Measurements from ENCODE around the gene TMEM132C. TPM values are rescaled to one million over a fixed set of nuclear protein-coding genes. Genes with fewer than 3 reads are reported as not detected.

Gene TMEM132C
- total and polyA plus RNA-seq, 11 donors: 0.05 to 5.9 (median 0.85) TPM

DNA sequence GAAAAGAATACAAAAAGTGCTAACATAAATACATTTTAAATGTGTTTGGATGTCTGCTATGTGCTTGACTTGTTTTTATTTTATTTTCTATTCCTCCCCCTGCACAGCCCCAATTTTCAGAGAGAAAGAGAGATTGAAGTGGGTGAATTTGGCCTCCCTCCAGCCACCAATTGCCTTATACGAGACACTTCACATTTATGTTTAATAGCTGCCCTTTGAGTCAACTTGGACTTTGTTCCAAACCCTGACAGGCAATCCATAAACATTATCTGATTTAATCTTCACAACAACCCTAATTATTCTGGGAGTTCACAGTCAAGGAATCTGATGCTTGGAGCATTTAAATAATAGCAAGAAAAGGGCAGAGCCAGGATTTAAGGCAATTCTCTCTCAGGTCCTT lies 395.1 kb downstream of the TMEM132C start:
- TF ChIP-seq, protein P1, sequence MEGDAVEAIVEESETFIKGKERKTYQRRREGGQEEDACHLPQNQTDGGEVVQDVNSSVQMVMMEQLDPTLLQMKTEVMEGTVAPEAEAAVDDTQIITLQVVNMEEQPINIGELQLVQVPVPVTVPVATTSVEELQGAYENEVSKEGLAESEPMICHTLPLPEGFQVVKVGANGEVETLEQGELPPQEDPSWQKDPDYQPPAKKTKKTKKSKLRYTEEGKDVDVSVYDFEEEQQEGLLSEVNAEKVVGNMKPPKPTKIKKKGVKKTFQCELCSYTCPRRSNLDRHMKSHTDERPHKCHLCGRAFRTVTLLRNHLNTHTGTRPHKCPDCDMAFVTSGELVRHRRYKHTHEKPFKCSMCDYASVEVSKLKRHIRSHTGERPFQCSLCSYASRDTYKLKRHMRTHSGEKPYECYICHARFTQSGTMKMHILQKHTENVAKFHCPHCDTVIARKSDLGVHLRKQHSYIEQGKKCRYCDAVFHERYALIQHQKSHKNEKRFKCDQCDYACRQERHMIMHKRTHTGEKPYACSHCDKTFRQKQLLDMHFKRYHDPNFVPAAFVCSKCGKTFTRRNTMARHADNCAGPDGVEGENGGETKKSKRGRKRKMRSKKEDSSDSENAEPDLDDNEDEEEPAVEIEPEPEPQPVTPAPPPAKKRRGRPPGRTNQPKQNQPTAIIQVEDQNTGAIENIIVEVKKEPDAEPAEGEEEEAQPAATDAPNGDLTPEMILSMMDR (IDR thresholded peaks at IDR 0.05): no peak
- no peak for TF ChIP-seq POLR2A (IDR thresholded peaks at IDR 0.05)
- no peaks in the 10 kb centered on the region for H3K4me1 ChIP-seq
- no peaks in the 10 kb centered on the region for H3K27me3 ChIP-seq
- DNase-seq: no peak
- H3K9me3 ChIP-seq: peaks cover 0 to 10% (median 0%) of the 10 kb centered on the region in 12 donors
- WGBS, 4 donors: 30 to 59% (median 51%) methylated on average over 1 of the region's 1 CpG
- no peak for ATAC-seq
- intact Hi-C loops (cut with DNase I): no loop called here
- H3K27ac ChIP-seq: no peak overlapping the region
- H3K4me3 ChIP-seq: no peak overlapping the region
- no peaks in the 10 kb centered on the region for H3K36me3 ChIP-seq

DNA sequence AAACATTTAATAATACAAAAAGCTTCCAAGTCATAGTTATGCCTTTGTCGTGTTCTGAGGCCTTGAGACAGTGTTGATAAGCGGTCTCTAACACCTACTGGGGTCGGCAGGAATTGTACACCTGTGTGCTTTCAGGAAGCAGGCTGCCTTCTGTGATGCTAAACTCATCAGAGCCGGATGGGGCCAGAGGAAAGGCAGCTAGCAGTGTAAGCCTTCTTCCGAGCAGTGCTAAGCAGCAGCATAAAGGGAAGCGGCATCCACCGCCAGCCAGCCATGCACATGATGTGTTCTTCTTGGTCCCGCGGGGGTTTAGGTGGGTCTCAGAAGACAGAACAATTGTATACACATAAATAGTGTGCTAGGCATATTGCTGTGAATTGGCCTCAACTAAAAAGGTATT lies 397.5 kb downstream of the TMEM132C start:
- ATAC-seq: no peak
- Histone ChIP-seq H3K27me3 (no peaks in the 10 kb centered on the region), H3K4me1 (no peaks in the 10 kb centered on the region), H3K4me3 (no peak overlapping the region), H3K9me3 (peaks cover 0 to 10% (median 0%) of the 10 kb centered on the region in 12 donors), H3K36me3 (no peaks in the 10 kb centered on the region), H3K27ac (no peak overlapping the region)
- DNase-seq: no peak
- 78 to 85% (median 84%) methylated on average over 9 of the region's 9 CpGs for WGBS, 4 donors
- TF ChIP-seq POLR2A (IDR thresholded peaks at IDR 0.05): no peak
- TF ChIP-seq, protein P1 (IDR thresholded peaks at IDR 0.05): no peak
- intact Hi-C loops (cut with DNase I): no loop called here

DNA sequence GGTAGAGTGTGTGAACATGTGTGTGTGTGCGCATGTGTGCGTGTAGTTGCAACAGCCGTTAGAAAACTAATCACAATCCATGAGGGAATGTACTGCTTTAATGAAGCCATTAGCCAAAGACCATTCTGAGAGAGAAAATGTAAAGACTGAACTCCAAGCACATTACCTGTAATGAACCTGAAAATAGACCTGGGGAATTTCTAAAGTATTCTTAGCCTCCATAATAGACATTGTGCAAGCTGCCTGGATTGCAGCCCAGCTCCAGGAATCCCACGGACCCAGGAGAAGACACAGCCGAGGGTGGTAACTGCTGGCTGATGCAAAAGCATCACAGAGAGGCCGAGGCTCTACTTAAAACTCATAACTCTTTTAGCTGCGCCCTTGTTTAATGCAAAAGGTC lies 400.2 kb downstream of the TMEM132C start:
- Histone ChIP-seq H3K36me3 (no peaks in the 10 kb centered on the region), H3K4me1 (no peaks in the 10 kb centered on the region), H3K4me3 (no peak overlapping the region), H3K27me3 (no peaks in the 10 kb centered on the region), H3K27ac (no peak overlapping the region), H3K9me3 (peaks cover 0 to 10% (median 0%) of the 10 kb centered on the region in 12 donors)
- 80 to 88% (median 83%) methylated on average over 7 of the region's 7 CpGs for WGBS, 4 donors
- DNase-seq (no peak), ATAC-seq (no peak)
- TF ChIP-seq, protein P1 (IDR thresholded peaks at IDR 0.05): no peak
- no peak for TF ChIP-seq POLR2A (IDR thresholded peaks at IDR 0.05)
- intact Hi-C loops (cut with DNase I): no loop called here

DNA sequence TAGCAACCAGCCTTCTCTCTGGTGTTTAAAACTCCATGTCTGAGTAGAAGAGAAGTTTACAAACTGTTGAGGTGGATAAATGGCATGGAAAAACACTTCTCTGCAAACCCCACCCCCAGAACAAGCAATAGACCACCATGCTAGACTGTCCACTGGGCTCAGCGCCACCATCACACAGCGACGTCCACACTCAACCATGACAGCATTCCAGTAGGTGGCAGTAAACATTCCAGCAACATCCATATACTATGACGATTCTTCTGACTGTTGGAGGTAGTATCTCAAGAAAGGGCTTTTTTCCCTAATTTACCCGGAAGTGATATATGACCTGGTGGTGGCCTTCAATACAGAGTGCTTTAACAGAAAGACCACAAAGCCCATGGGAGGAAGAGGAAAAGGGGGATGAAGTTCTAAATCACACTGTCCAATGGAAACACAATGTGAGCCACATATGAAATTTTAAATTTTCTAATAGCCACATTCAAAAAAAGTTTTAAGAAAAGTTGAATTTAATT lies 404.6 kb downstream of the TMEM132C start:
- H3K27me3 ChIP-seq: no peaks in the 10 kb centered on the region
- no peaks in the 10 kb centered on the region for H3K36me3 ChIP-seq
- H3K9me3 ChIP-seq: peaks cover 0 to 6% (median 0%) of the 10 kb centered on the region in 12 donors
- no peak overlapping the region for H3K27ac ChIP-seq
- 72 to 83% (median 80%) methylated on average over 5 of the region's 5 CpGs for WGBS, 4 donors
- no peaks in the 10 kb centered on the region for H3K4me1 ChIP-seq
- intact Hi-C loops (cut with DNase I): no loop called here
- TF ChIP-seq POLR2A (IDR thresholded peaks at IDR 0.05): no peak
- TF ChIP-seq, protein P1 (IDR thresholded peaks at IDR 0.05): no peak
- ATAC-seq (no peak), DNase-seq (no peak)
- no peak overlapping the region for H3K4me3 ChIP-seq

Measured in heart left ventricle (tissue), 16 donors.